PC-3 (cell line): Measurements from ENCODE around the gene C11orf86.

Experiments
- EZH2 ChIP-seq: fragments of 300-600 bp; sonication (generic); IDR thresholded peaks from one replicate; pipeline ENCODE4 v1.6.1; 2017; ENCODE audit warnings: antibody characterized with exemption, mild to moderate bottlenecking, low read length; ENCODE audit not compliant: unreplicated experiment
- EZH2phosphoT487 ChIP-seq: fragments of 300-600 bp; sonication (generic); IDR thresholded peaks from 2 replicates; pipeline ENCODE4 v1.6.1; 2018; ENCODE audit warnings: mild to moderate bottlenecking, antibody characterized with exemption, low read length, borderline replicate concordance
- TF ChIP-seq, protein P1 (sequence below): fragments of 300-600 bp; sonication (generic); conservative IDR thresholded peaks from 2 replicates; pipeline ENCODE4 v1.5.1; 2017; ENCODE audit warnings: antibody characterized with exemption, low read depth, mild to moderate bottlenecking, low read length

GRCh38 chr11:67010296-67010905 is 35.3 kb downstream of the C11orf86 start:
- TF ChIP-seq, protein P1, sequence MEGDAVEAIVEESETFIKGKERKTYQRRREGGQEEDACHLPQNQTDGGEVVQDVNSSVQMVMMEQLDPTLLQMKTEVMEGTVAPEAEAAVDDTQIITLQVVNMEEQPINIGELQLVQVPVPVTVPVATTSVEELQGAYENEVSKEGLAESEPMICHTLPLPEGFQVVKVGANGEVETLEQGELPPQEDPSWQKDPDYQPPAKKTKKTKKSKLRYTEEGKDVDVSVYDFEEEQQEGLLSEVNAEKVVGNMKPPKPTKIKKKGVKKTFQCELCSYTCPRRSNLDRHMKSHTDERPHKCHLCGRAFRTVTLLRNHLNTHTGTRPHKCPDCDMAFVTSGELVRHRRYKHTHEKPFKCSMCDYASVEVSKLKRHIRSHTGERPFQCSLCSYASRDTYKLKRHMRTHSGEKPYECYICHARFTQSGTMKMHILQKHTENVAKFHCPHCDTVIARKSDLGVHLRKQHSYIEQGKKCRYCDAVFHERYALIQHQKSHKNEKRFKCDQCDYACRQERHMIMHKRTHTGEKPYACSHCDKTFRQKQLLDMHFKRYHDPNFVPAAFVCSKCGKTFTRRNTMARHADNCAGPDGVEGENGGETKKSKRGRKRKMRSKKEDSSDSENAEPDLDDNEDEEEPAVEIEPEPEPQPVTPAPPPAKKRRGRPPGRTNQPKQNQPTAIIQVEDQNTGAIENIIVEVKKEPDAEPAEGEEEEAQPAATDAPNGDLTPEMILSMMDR = no peak
- TF ChIP-seq EZH2 = no peak
- TF ChIP-seq EZH2phosphoT487 = no peak
